RWPE2 (cell line): ENCODE data around the gene ALPK1.
A peak's percentile ranks its signal among the peaks of the same experiment; 100 is the strongest.

Source experiments
- ATAC-seq: fragments of 200-7000 bp; cut with Tn5 transposase; 3 replicates; pipeline ENCODE4 v1.9.1; 2021; ENCODE audit warnings: low read depth
- DNase-seq: peaks from one replicate; pipeline ENCODE4 v3.0.0-alpha.2; 2020; ENCODE audit warnings: low spot score
- H3K27ac ChIP-seq: fragments of 450-650 bp; 2 replicates; pipeline ENCODE4 v1.5.1; 2017; ENCODE audit warnings: mild to moderate bottlenecking; ENCODE audit not compliant: poor library complexity, severe bottlenecking
- H3K27me3 ChIP-seq: fragments of 250-450 bp; sonication (Bioruptor Pico); 2 replicates; pipeline ENCODE4 v1.5.1; 2021; ENCODE audit warnings: mild to moderate bottlenecking, moderate library complexity; ENCODE audit not compliant: insufficient read depth, poor library complexity, severe bottlenecking
- H3K36me3 ChIP-seq: fragments of 250-450 bp; sonication (Bioruptor Pico); 2 replicates; pipeline ENCODE4 v1.5.1; 2020; ENCODE audit warnings: low read depth, mild to moderate bottlenecking, moderate library complexity
- H3K4me1 ChIP-seq: fragments of 250-450 bp; sonication (Bioruptor Pico); 2 replicates; pipeline ENCODE4 v1.5.1; 2021; ENCODE audit warnings: mild to moderate bottlenecking, moderate library complexity; ENCODE audit not compliant: insufficient read depth, poor library complexity, severe bottlenecking
- H3K4me3 ChIP-seq: fragments of 250-450 bp; sonication (Bioruptor Pico); 2 replicates; pipeline ENCODE4 v1.5.1; 2021; ENCODE audit warnings: mild to moderate bottlenecking, moderate library complexity; ENCODE audit not compliant: severe bottlenecking
- H3K9me3 ChIP-seq: fragments of 250-450 bp; sonication (Bioruptor Pico); 2 replicates; pipeline ENCODE4 v1.5.1; 2021; ENCODE audit warnings: mild to moderate bottlenecking, moderate library complexity; ENCODE audit not compliant: severe bottlenecking
- TF ChIP-seq, protein P1 (sequence below): fragments of 450-650 bp; IDR thresholded peaks from one replicate; pipeline ENCODE4 v1.5.1; 2017; ENCODE audit warnings: mild to moderate bottlenecking, moderate library complexity; ENCODE audit not compliant: poor library complexity, severe bottlenecking

The ALPK1 gene

GRCh38 chr4:112318239-112319142, 21.3 kb downstream of the ALPK1 start:
- H3K27ac ChIP-seq: no peak overlapping the region
- H3K4me1 ChIP-seq: no peaks in the 10 kb centered on the region
- H3K36me3 ChIP-seq: no peaks in the 10 kb centered on the region
- TF ChIP-seq, protein P1, sequence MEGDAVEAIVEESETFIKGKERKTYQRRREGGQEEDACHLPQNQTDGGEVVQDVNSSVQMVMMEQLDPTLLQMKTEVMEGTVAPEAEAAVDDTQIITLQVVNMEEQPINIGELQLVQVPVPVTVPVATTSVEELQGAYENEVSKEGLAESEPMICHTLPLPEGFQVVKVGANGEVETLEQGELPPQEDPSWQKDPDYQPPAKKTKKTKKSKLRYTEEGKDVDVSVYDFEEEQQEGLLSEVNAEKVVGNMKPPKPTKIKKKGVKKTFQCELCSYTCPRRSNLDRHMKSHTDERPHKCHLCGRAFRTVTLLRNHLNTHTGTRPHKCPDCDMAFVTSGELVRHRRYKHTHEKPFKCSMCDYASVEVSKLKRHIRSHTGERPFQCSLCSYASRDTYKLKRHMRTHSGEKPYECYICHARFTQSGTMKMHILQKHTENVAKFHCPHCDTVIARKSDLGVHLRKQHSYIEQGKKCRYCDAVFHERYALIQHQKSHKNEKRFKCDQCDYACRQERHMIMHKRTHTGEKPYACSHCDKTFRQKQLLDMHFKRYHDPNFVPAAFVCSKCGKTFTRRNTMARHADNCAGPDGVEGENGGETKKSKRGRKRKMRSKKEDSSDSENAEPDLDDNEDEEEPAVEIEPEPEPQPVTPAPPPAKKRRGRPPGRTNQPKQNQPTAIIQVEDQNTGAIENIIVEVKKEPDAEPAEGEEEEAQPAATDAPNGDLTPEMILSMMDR: no peak
- H3K9me3 ChIP-seq: no peaks in the 10 kb centered on the region
- ATAC-seq (no peak), DNase-seq (no peak)
- no peak overlapping the region for H3K4me3 ChIP-seq
- no peaks in the 10 kb centered on the region for H3K27me3 ChIP-seq

DNA sequence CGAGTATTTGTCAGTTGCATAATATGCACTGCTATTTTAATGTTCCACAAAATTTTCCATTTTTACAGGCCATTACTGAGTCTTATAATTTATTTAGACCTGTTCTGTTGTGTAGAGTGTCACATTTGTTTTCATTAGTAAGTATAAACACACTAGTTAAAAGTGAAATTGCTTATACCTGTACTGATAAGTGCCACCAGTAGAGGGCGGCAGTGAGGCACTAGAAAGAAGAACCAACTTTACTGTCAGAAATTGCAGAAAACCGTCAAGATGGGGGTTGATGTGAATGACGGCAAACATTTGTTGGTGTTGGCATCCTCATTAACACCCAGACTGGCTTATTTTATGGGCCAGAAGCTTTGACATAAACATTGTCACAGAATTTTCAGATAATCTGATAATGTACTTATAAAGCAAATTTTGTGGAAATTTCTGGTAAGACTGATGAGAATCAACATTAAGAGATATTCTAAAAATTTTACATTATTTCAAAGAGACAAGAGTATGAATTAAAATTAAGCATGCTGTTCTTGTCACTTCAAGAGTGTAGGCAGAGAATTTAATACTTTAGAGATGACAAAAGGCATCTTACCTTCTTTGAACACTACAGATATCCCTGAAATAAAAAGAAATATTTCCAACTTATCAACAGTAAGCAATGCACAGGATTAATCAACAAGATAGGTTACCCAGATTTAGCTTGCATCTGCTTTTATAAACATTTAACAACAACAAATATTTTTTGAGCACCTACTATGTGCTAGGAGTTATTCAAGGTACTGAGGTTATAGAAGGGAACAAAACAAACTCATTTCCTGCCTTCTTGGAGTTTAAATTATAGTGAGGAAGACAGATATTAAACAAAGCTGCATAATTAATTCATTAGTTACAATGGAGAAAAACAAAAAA, 24.9 kb downstream of the ALPK1 start:
- no peak for DNase-seq
- Histone ChIP-seq H3K27ac (no peak overlapping the region), H3K4me1 (no peaks in the 10 kb centered on the region), H3K36me3 (no peaks in the 10 kb centered on the region), H3K27me3 (no peaks in the 10 kb centered on the region), H3K4me3 (no peak overlapping the region), H3K9me3 (no peaks in the 10 kb centered on the region)
- no peak for ATAC-seq
- TF ChIP-seq, protein P1: peak; percentile 95

GRCh38 chr4:112322866-112323265, 25.7 kb downstream of the ALPK1 start:
- Histone ChIP-seq H3K4me3 (no peak overlapping the region), H3K4me1 (no peaks in the 10 kb centered on the region), H3K27me3 (no peaks in the 10 kb centered on the region), H3K27ac (no peak overlapping the region), H3K9me3 (no peaks in the 10 kb centered on the region), H3K36me3 (no peaks in the 10 kb centered on the region)
- TF ChIP-seq, protein P1: no peak
- DNase-seq (no peak), ATAC-seq (no peak)

DNA sequence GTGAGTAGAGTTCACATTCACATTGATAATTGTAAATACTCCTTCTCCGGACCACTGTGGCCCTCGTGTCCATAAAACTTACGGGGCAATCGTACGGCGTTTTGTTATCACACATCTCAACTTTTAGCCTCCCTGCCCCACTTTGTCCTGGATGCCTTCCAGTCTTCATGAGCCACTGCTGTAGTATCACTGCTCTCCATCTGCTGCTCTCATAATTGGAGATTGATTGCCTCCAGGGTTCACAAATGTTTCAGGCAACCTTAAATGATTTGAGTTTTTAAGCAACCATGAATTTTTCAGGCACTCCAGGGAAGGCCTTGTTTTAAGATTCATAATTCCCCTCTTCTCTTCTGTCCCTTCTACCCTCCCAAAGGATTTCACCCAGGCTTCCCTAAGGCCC, 28.4 kb downstream of the ALPK1 start:
- Histone ChIP-seq H3K27ac (no peak overlapping the region), H3K4me3 (no peak overlapping the region), H3K36me3 (no peaks in the 10 kb centered on the region), H3K27me3 (no peaks in the 10 kb centered on the region), H3K4me1 (no peaks in the 10 kb centered on the region), H3K9me3 (no peaks in the 10 kb centered on the region)
- TF ChIP-seq, protein P1: no peak
- ATAC-seq (no peak), DNase-seq (no peak)
